Neural cell (in vitro differentiated cells): ENCODE results near the gene EFS. TPM values are rescaled to one million over a fixed set of nuclear protein-coding genes. Genes with fewer than 3 reads are reported as not detected.

Experiments
- H2AFZ ChIP-seq: fragments of 200-600, 300-800 bp; sonication (generic), shearing (Covaris generic); 2 replicates; pipeline ENCODE4 v1.6.0; 2014; ENCODE audit warnings: low read depth, mild to moderate bottlenecking, antibody characterized with exemption, low read length, moderate library complexity
- H3F3A ChIP-seq: fragments of 200-600 bp; shearing (Covaris generic); 2 replicates; pipeline ENCODE4 v1.6.1; 2016; ENCODE audit warnings: mild to moderate bottlenecking, moderate library complexity, mixed read lengths, antibody characterized with exemption, low read length; ENCODE audit not compliant: insufficient read depth, poor library complexity, severe bottlenecking
- H3K27ac ChIP-seq: fragments of 200-600, 300-800 bp; sonication (generic), shearing (Covaris generic); 2 replicates; pipeline ENCODE4 v1.5.1; 2014; ENCODE audit warnings: mild to moderate bottlenecking, low read length, moderate library complexity
- H3K27me3 ChIP-seq: fragments of 300-800, 200-600 bp; sonication (generic), shearing (Covaris generic); 2 replicates; pipeline ENCODE4 v1.6.0; 2014; ENCODE audit warnings: mild to moderate bottlenecking, low read depth, low read length, moderate library complexity; ENCODE audit not compliant: insufficient read depth
- H3K36me3 ChIP-seq: fragments of 300-800, 200-600 bp; sonication (generic), shearing (Covaris generic); 2 replicates; pipeline ENCODE4 v1.5.1; 2014; ENCODE audit warnings: mild to moderate bottlenecking, antibody characterized with exemption, low read length, moderate library complexity; ENCODE audit not compliant: insufficient read depth
- H3K4me2 ChIP-seq: fragments of 300-800, 200-600 bp; sonication (generic), shearing (Covaris generic); 2 replicates; pipeline ENCODE4 v1.6.0; 2014; ENCODE audit warnings: mild to moderate bottlenecking, low read length
- H3K4me3 ChIP-seq: fragments of 300-800, 200-600 bp; sonication (generic), shearing (Covaris generic); 2 replicates; pipeline ENCODE4 v1.5.1; 2014; ENCODE audit warnings: mild to moderate bottlenecking, low read length, moderate library complexity
- H3K79me2 ChIP-seq: fragments of 200-600 bp; shearing (Covaris generic); replicated peaks from 2 replicates; pipeline ENCODE4 v1.6.0; 2014; ENCODE audit warnings: mild to moderate bottlenecking, low read length, moderate library complexity; ENCODE audit not compliant: insufficient read depth
- H3K9ac ChIP-seq: fragments of 300-800, 200-600 bp; sonication (generic), shearing (Covaris generic); 2 replicates; pipeline ENCODE4 v1.6.1; 2016; ENCODE audit warnings: mild to moderate bottlenecking, low read length, mixed read lengths
- H3K9me2 ChIP-seq: fragments of 200-600 bp; shearing (Covaris generic); 2 replicates; pipeline ENCODE4 v1.6.1; 2016; ENCODE audit warnings: mild to moderate bottlenecking, low read length, mixed read lengths; ENCODE audit not compliant: insufficient read depth
- H3K9me3 ChIP-seq: fragments of 200-600, 300-800 bp; sonication (generic), shearing (Covaris generic); 2 replicates; pipeline ENCODE4 v1.6.1; 2016; ENCODE audit warnings: mild to moderate bottlenecking, mixed run types, low read length, moderate library complexity, mixed read lengths
- H4K20me1 ChIP-seq: fragments of 200-600 bp; shearing (Covaris generic); 2 replicates; pipeline ENCODE4 v1.6.1; 2016; ENCODE audit warnings: mild to moderate bottlenecking, mixed run types; ENCODE audit not compliant: insufficient read depth
- CTCF ChIP-seq: fragments of 450-650 bp; IDR thresholded peaks from 2 replicates; pipeline ENCODE4 v1.5.1; 2014; ENCODE audit warnings: antibody characterized with exemption, mild to moderate bottlenecking, moderate library complexity; ENCODE audit not compliant: poor library complexity, severe bottlenecking
- EP300 ChIP-seq: fragments of 450-650 bp; conservative IDR thresholded peaks from 2 replicates; pipeline ENCODE4 v1.6.1; 2014; ENCODE audit warnings: antibody characterized with exemption, mild to moderate bottlenecking, moderate library complexity; ENCODE audit not compliant: poor library complexity, severe bottlenecking
- EZH2 ChIP-seq: fragments of 200-600, 300-800 bp; shearing (Covaris generic), sonication (generic); IDR thresholded peaks from 2 replicates; pipeline ENCODE4 v1.6.1; 2014; ENCODE audit warnings: antibody characterized with exemption, low read length, borderline replicate concordance, mild to moderate bottlenecking; ENCODE audit not compliant: insufficient read depth, poor library complexity, severe bottlenecking
- MXI1 ChIP-seq: fragments of 450-650 bp; conservative IDR thresholded peaks from 2 replicates; pipeline ENCODE4 v1.6.1; 2014; ENCODE audit warnings: antibody characterized with exemption, mild to moderate bottlenecking; ENCODE audit not compliant: poor library complexity, severe bottlenecking
- POLR2AphosphoS5 ChIP-seq: IDR thresholded peaks from 2 replicates; pipeline ENCODE4 v1.6.1; 2012
- RAD21 ChIP-seq: fragments of 450-650 bp; conservative IDR thresholded peaks from 2 replicates; pipeline ENCODE4 v1.6.1; 2014; ENCODE audit warnings: antibody characterized with exemption, mild to moderate bottlenecking, moderate library complexity
- REST ChIP-seq: IDR thresholded peaks from 2 replicates; pipeline ENCODE4 v1.6.1; 2012; ENCODE audit warnings: borderline replicate concordance
- SMC3 ChIP-seq: fragments of 450-650 bp; conservative IDR thresholded peaks from 2 replicates; pipeline ENCODE4 v1.6.1; 2014; ENCODE audit warnings: antibody characterized with exemption, mild to moderate bottlenecking, moderate library complexity; ENCODE audit not compliant: poor library complexity
- TAF1 ChIP-seq: IDR thresholded peaks from 2 replicates; pipeline ENCODE4 v1.6.1; 2012; ENCODE audit warnings: low read depth
- polyA plus RNA-seq: library from polyadenylated mRNA; depleted of rRNA; stranded (reverse); fragments of >200 nt; gene quantifications from 2 replicates; pipeline ENCODE4 v1.2.3, GENCODE V29; 2014

Gene EFS
- polyA plus RNA-seq, 1 donor from 2014 or later: 0.48 TPM

- no peak overlapping the region for H2AFZ ChIP-seq
- no peaks in the 10 kb centered on the region for H3K36me3 ChIP-seq
- H3K27ac ChIP-seq: no peak overlapping the region
- no peak overlapping the region for H3K9ac ChIP-seq
- TF ChIP-seq RAD21: no peak
- TF ChIP-seq MXI1: no peak
- no peak for TF ChIP-seq SMC3
- TF ChIP-seq TAF1: no peak
- no peak for TF ChIP-seq POLR2AphosphoS5
- no peak for TF ChIP-seq CTCF
- no peak for TF ChIP-seq EP300
- H3F3A ChIP-seq: no peaks in the 10 kb centered on the region
- H4K20me1 ChIP-seq: no peaks in the 10 kb centered on the region
- H3K9me3 ChIP-seq: no peaks in the 10 kb centered on the region
- no peaks in the 10 kb centered on the region for H3K9me2 ChIP-seq
- no peak overlapping the region for H3K4me3 ChIP-seq
- H3K27me3 ChIP-seq: no peaks in the 10 kb centered on the region
- no peaks in the 10 kb centered on the region for H3K79me2 ChIP-seq
- H3K4me2 ChIP-seq: no peak overlapping the region
Observed at GRCh38 chr14:23408307-23408630, 43.3 kb upstream of the EFS start.

GRCh38 chr14:23407516-23408306 lies 42.7 kb upstream of the EFS start, which contains the start of gene MYH6:
Gene MYH6 (minus strand): TSS chr14:23408273. CDS start chr14:23407223, 1,050 bp downstream.
- no peaks in the 10 kb centered on the region for H3K36me3 ChIP-seq

More at GRCh38 chr14:23407516-23408306, 42.7 kb upstream of the EFS start, which contains the start of gene MYH6:
- no peaks in the 10 kb centered on the region for H4K20me1 ChIP-seq
- no peaks in the 10 kb centered on the region for H3K9me3 ChIP-seq
- TF ChIP-seq REST (no peak), SMC3 (no peak), EP300 (no peak), POLR2AphosphoS5 (no peak), TAF1 (no peak), EZH2 (no peak), MXI1 (no peak), CTCF (no peak), RAD21 (no peak)
- H3K79me2 ChIP-seq: no peaks in the 10 kb centered on the region
- H3F3A ChIP-seq: no peaks in the 10 kb centered on the region
- no peak within 1 kb of the TSS for H3K9ac ChIP-seq
- H3K4me2 ChIP-seq: no peak within 1 kb of the TSS
- no peak within 1 kb of the TSS for H3K4me3 ChIP-seq
- no peaks in the 10 kb centered on the region for H3K9me2 ChIP-seq
- H3K27me3 ChIP-seq: no peaks in the 10 kb centered on the region
- H3K27ac ChIP-seq: no peak within 1 kb of the TSS
- no peak within 1 kb of the TSS for H2AFZ ChIP-seq
